GM12864 (cell line): ENCODE results near the gene FAM13C.
"Not testable (repeated sequence)": the region's sequence is repeated elsewhere in the genome, so short reads cannot be mapped to it uniquely, and the experiment has no call there.

Source experiments
- DNase-seq: peaks from one replicate; pipeline ENCODE4 v3.0.0-alpha.2; 2011; ENCODE audit warnings: low read depth
- H3K4me3 ChIP-seq: 2 replicates; pipeline ENCODE4 v1.5.1; 2011; ENCODE audit warnings: mild to moderate bottlenecking, low read depth, low read length, control low read depth
- CTCF ChIP-seq: IDR thresholded peaks from 2 replicates; pipeline ENCODE4 v1.5.1; 2011; ENCODE audit warnings: low read depth, mild to moderate bottlenecking, moderate library complexity, low read length, control low read depth, inconsistent platforms; ENCODE audit errors: missing control alignments

The FAM13C gene

DNA sequence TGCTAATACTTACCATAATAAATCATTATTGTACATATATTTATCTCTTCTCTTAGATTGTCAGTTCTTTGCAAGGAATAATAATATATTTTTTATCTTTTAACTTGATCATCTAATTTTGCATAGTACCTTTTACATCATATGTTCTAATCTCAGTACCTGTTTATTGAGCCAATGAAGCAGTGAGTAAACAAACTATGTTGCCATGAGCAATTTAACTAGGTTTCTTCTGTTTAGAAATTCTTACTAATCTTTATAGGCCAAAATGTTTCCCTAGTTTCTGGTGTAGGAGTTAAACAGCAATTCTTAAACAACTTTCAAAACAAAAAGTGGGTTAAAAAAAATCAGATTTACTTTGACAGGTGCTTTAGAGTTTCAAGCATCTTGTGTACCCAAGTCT lies 124.6 kb downstream of the FAM13C start:
- DNase-seq, result no peak
- no peak for TF ChIP-seq CTCF
- no peak overlapping the region for H3K4me3 ChIP-seq

GRCh38 chr10:59236064-59236697 lies 126.2 kb downstream of the FAM13C start:
- no peak overlapping the region for H3K4me3 ChIP-seq
- no peak for TF ChIP-seq CTCF
- no peak for DNase-seq

GRCh38 chr10:59234816-59235429 lies 127.4 kb downstream of the FAM13C start:
- DNase-seq, result no peak
- peak; percentile 62 for TF ChIP-seq CTCF

GRCh38 chr10:59234194-59234593 lies 128.2 kb downstream of the FAM13C start:
- no peak for DNase-seq
- TF ChIP-seq CTCF, result no peak
- no peak overlapping the region for H3K4me3 ChIP-seq

More at GRCh38 chr10:59234816-59235429, 127.4 kb downstream of the FAM13C start:
- no peak overlapping the region for H3K4me3 ChIP-seq

- TF ChIP-seq CTCF, result no peak
These were observed 132.9 kb downstream of the FAM13C start for GRCh38 chr10:59229441-59229840.

GRCh38 chr10:59227136-59227673 lies 135.1 kb downstream of the FAM13C start:
- H3K4me3 ChIP-seq, result no peak overlapping the region
- no peak for DNase-seq
- no peak for TF ChIP-seq CTCF

More at GRCh38 chr10:59229441-59229840, 132.9 kb downstream of the FAM13C start:
- no peak overlapping the region for H3K4me3 ChIP-seq
- DNase-seq, result no peak

- TF ChIP-seq CTCF, result no peak
- H3K4me3 ChIP-seq, result no peak overlapping the region
- no peak for DNase-seq
These were observed 137.1 kb downstream of the FAM13C start for GRCh38 chr10:59225211-59225610.

- DNase-seq, H3K4me3 ChIP-seq: not testable (repeated sequence)
These were observed 138.8 kb downstream of the FAM13C start for GRCh38 chr10:59223597-59223996.
